CD4-positive, alpha-beta T cell treated with Interleukin-2 at 100 ng/mL for 4 hours (primary cell): ENCODE measurements around the gene HOXD10.

Experiments
- DNase-seq: peaks from one replicate; pipeline ENCODE4 v3.0.0-alpha.2; 2020; ENCODE audit warnings: low spot score

The HOXD10 gene

DNA sequence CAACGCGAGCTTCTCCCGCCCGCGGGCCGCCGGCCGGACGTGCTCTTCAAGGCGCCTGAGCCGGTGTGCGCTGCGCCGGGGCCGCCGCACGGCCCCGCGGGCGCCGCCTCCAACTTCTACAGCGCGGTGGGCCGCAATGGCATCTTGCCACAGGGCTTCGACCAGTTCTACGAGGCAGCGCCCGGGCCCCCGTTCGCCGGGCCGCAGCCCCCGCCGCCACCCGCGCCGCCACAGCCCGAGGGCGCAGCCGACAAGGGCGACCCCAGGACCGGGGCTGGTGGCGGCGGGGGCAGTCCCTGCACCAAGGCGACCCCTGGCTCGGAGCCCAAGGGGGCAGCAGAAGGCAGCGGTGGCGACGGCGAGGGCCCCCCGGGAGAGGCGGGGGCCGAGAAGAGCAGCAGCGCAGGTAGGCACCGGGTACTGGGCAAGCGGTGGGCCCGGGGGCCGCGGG, 8.8 kb upstream of the HOXD10 start:
- DNase-seq = no peak

GRCh38 chr2:176109192-176109901, 7.2 kb upstream of the HOXD10 start:
- DNase-seq = no peak

GRCh38 chr2:176109946-176110345, 6.6 kb upstream of the HOXD10 start:
- no peak for DNase-seq

DNA sequence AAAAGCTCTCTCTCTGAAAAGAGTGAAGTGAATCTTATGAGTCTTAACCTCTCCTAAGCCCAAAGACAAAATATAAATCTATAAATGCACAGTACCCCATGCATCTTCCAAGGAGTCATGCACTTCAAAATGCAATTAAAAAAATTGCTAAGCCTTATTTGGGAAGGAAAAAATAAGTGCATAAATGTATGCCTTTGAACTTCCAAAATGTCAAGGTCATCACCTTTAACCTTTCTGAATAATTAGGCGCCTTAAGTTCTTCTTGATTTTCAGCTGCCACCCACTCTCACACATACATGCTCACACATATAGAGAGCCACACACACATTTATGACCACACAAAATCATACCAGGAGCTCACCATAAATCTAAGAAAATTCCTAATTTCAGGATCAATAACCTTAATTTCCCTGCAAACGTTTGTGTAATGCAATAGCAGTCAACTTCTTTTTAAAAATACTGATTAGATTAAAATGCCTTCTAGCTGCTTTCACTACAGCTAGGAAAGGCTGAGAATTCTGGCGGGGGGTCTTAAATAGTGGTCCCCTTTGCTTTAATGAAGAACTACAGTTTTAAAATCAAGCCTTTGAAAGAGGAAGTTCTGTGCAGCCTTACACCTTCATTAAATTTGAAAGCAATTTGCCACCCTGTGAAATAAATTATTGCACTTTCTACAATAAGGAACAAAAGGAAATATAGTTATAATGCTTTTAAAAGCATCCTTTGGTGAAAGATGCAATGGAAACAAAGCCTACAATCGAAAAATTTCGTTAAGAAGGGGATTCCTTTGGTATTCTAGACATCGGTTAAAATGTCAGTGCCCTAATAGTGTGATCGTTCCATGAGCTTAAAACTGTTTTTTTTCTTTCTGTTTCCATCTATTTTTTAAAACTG, 5.9 kb upstream of the HOXD10 start:
- DNase-seq = no peak

- DNase-seq = no peak
Observed at GRCh38 chr2:176111309-176111663, 5.3 kb upstream of the HOXD10 start.

- DNase-seq = no peak
Observed at GRCh38 chr2:176111846-176112374, 4.7 kb upstream of the HOXD10 start.

DNA sequence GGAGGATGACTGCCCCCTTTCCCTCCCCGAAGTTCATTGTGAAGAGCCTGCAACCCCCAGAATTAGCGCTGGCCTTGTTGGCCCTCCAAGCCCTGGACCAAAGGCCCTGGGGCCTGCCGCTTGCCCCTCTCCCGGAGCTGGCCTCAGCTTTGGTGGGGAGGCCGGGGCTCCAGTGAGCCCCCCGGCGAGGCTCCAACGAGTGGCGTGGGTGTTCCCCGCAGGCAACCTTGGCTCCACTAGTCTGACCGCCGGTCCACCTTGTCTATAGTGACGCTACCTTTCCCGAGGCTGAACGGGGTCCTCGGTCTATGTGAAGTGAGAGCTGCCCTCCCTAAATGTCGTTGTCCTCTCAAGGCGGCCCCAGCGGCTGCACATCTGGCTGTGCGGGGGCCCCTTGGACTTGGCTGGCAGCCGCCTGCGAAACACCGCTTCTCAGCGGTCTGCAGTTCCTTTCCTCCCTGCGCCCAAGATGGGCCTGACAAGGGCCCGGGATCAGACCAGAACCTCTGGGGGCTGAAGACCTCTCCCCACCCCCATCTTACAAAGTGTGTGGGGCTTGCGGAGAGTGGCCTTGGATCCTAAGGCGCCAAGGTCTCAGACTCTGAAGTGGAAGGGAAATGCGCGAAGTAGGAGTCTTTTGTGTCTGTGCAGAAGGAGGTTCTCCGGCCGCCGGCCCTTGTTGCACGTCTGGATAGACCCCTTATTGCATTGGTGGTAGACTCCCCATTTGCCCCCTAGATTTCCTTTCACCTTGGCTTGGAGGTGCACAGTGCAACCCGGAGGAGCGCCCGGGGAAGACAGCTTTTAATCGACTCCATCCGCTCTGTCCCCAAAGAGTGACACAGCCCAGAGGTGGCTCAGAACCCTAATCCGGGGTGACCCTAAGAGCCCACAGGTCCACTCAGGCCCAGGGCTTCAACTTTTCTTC, 3.9 kb upstream of the HOXD10 start:
- DNase-seq = no peak

- no peak for DNase-seq
Observed at GRCh38 chr2:176114120-176114929, 2.3 kb upstream of the HOXD10 start.

DNA sequence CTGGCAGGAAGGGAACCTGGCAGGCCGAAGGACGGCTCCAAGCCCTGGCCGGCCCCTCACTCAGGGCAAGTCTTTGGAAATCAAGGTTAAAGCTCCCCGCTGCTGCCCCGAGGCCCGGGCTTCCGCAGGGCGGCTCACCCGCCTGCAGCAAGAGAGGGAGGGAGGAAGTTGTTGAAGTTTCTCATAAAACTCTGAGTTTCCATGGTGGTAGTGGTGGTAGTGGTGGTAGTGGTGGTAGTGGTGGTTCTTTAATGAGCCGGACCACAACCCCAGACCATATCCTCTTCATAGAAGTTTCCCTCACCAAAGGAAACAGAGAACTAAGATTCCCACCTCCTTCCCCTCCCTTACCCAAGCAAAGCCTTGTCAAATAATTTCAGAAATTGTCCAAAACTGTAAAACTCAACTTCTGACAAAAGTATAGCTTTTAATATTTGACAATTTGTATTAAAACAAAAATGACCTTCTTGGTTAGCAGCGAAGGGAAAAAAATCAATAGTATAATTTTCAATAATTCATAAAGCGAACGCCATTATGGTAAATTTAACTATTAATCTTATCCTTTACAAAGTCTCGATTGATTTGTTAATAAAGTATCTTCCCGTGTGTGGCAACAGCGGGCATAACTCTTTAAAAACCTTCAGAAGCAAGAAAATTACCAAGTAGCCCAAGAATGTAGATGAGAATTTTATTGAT, 1.5 kb upstream of the HOXD10 start:
- no peak for DNase-seq

- DNase-seq = no peak
Observed at GRCh38 chr2:176117162-176117822, 714 bp downstream of the HOXD10 start.

DNA sequence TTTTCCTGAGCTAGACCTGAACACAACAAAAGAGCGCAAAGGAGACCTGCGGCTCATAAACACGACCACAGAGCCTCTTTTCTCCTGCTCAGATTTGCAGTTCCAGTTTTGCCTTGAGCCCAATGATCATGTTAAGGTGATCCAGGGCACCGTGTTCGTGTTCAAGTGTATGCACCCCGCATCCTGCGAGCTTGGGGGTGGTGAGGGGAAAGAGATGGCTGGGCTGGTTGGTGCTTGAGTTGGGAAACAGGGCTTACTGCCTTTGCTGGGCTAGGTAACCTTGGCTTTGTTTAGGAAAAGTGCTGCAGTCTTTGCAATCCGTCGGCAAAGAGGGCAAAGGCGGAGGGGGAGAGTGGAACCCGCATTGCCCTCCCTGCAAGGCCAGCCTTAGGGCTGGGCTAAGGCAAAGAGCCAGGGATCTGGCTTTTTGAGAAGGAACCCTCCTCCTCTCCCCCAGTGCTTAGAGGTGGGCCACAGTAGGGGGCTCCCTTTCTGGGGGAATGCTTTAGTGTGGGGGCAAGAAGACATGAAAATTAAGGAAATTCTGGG, 1.3 kb downstream of the HOXD10 start:
- DNase-seq = no peak

GRCh38 chr2:176118601-176119339, 2.2 kb downstream of the HOXD10 start:
- no peak for DNase-seq

DNA sequence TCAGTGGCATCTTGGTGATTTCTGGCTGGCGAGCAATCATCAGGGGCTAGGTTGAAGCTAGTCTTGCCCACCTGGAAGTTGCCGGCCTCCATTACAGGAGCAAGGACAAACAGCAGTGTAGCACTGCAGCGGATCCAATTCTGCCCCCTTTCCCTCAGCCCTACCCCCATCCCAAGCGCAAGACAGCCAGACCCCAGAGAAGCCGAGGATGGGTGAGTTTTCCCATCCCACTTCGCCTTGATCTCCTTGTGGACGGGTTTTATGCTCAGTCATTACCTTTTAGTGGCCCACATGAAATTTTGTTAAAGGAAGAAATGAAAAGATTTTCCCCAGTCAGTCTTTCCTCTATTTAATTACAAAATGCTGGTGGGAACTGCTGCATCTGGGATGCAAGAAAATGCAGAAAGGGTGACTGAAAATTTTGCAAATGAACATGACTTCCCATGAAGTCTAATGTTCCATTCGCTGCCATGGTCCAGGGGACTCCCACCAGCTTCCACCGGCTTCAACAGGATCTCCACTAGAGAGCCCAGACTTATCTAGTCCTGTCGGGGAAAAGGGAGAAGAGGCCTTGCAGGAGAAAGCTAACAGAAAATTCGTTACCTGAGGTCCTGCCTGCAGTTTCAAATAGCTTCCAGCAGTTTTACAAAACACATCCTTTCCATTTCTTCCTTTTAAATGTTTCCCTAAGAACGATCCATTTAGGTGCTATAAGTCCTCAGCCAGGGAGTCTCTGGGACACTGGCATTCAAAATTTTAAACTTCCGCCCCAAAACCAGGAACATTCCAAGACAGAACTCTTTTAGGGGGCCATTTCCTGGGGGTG, 4.0 kb downstream of the HOXD10 start:
- DNase-seq = no peak

DNA sequence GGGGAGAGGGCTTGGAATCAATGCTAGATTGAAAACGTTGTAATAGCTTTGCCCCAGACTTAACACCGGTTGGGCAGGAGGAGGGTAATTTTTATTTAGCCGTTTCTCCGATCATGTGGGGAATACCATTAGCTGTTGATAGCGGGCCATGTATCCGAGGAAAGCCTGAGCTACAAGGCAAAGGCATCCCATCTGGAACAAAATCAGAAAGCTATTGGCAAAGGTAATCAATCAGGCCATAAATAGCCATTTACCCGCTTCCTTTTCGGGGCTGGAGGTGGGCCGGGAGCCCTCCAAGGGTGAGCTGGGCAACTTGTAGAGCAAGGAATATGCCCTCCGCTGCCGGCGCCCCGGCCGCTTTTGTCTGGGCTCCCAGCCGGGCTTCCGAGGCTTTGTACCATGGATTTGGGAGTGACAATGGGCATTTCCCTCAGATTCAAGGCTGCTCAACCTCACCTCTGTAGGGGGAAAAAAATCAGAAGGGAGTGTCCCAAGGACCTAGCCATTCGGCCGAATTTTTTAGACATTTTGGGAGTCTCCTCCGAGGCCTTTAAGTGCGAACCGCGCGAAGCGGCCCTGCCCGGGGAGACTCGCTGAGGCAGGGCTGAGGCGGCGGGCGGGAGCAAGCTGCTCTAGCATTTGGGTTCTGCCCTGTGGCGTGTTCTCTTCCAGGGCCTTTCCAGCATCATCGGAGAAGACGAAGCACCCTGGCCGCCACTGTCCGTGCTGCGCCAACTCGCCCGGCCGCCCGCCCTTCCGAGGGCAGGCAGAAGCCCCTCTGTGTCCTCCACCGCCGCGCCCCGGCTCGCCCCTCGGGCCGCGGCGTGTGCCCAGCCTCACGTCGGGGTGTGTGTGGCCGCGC, 4.8 kb downstream of the HOXD10 start:
- DNase-seq = no peak

- no peak for DNase-seq
Observed at GRCh38 chr2:176122052-176122682, 5.6 kb downstream of the HOXD10 start.

DNA sequence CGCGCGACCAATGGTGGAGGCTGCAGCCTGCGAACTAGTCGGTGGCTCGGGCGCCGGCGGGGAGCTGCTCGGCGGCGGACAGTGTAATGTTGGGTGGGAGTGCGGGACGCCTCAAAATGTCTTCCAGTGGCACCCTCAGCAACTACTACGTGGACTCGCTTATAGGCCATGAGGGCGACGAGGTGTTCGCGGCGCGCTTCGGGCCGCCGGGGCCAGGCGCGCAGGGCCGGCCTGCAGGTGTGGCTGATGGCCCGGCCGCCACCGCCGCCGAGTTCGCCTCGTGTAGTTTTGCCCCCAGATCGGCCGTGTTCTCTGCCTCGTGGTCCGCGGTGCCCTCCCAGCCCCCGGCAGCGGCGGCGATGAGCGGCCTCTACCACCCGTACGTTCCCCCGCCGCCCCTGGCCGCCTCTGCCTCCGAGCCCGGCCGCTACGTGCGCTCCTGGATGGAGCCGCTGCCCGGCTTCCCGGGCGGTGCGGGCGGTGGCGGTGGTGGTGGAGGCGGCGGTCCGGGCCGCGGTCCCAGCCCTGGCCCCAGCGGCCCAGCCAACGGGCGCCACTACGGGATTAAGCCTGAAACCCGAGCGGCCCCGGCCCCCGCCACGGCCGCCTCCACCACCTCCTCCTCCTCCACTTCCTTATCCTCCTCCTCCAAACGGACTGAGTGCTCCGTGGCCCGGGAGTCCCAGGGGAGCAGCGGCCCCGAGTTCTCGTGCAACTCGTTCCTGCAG, 6.3 kb downstream of the HOXD10 start, which contains the start of gene HOXD9:
Gene HOXD9 (plus strand): TSS at position 37 of the 728 bp plus-strand sequence. CDS start 50 bp downstream, at position 87.
- no peak for DNase-seq
